HEK293 (cell line): ENCODE data around the gene DCC.

Experiments used
- CTCF ChIA-PET: fragments of 350-600 bp; formaldehyde crosslinking; extraction: SDS; loops from one replicate; lab custom pipeline; 2021; ENCODE audit warnings: antibody characterized with exemption; lab: Yijun Ruan, JAX
- POLR2A ChIA-PET: fragments of 300-600 bp; formaldehyde crosslinking; extraction: SDS; loops from one replicate; lab custom pipeline; 2020; ENCODE audit warnings: antibody characterized with exemption, inconsistent platforms; lab: Yijun Ruan, JAX
- H3K27ac ChIP-seq: fragments of 200-500 bp; sonication (Bioruptor generic); 2 replicates; pipeline ENCODE4 v1.5.1; 2014; ENCODE audit warnings: low read depth, low read length, control low read depth, inconsistent platforms; ENCODE audit errors: extremely low read depth
- H3K36me3 ChIP-seq, 2 experiments: fragments of 200-500 bp in 1 of 2; sonication (Bioruptor generic) in 1 of 2; 1 replicate in 1 of 2; 2 replicates in 1 of 2; pipeline ENCODE4 v1.5.1; 2014 to 2017; ENCODE audit warnings: inconsistent platforms in 2 of 2, low read length in 2 of 2; ENCODE audit not compliant: control insufficient read depth in 2 of 2, insufficient read depth in 1 of 2
- H3K4me1 ChIP-seq: fragments of 200-500 bp; sonication (Bioruptor generic); 2 replicates; pipeline ENCODE4 v1.5.1; 2014; ENCODE audit warnings: mild to moderate bottlenecking, low read length, inconsistent platforms; ENCODE audit not compliant: control insufficient read depth, insufficient read depth
- H3K4me3 ChIP-seq: 2 replicates; pipeline ENCODE4 v1.5.1; 2011; ENCODE audit warnings: low read depth, mild to moderate bottlenecking, control low read depth, low read length, moderate library complexity
- H3K9me3 ChIP-seq: fragments of 200-500 bp; sonication (Bioruptor generic); 2 replicates; pipeline ENCODE4 v1.5.1; 2014; ENCODE audit warnings: low read depth, low read length, inconsistent platforms; ENCODE audit not compliant: control insufficient read depth, insufficient read depth
- KLF1 ChIP-seq: fragments of 450-650 bp; formaldehyde crosslinking; IDR thresholded peaks from 2 replicates; pipeline ENCODE4 v1.5.1; 2016; ENCODE audit warnings: missing biosample characterization, missing genetic modification characterization
- KLF16 ChIP-seq: fragments of 450-650 bp; formaldehyde crosslinking; IDR thresholded peaks from 2 replicates; pipeline ENCODE4 v1.5.1; 2017; ENCODE audit warnings: missing biosample characterization, missing genetic modification characterization
- KLF8 ChIP-seq: fragments of 450-650 bp; formaldehyde crosslinking; IDR thresholded peaks from 2 replicates; pipeline ENCODE4 v1.5.1; 2016; ENCODE audit warnings: missing biosample characterization, missing genetic modification characterization
- KLF9 ChIP-seq: fragments of 450-650 bp; formaldehyde crosslinking; IDR thresholded peaks from 2 replicates; pipeline ENCODE4 v1.5.1; 2016; ENCODE audit warnings: missing biosample characterization, missing genetic modification characterization, low read depth
- MEIS1 ChIP-seq: sonication (generic); formaldehyde crosslinking; IDR thresholded peaks from 2 replicates; pipeline ENCODE4 v1.8.1; 2022; ENCODE audit warnings: missing genetic modification reagents, mild to moderate bottlenecking, borderline replicate concordance
- REPIN1 ChIP-seq: fragments of 450-650 bp; formaldehyde crosslinking; IDR thresholded peaks from 2 replicates; pipeline ENCODE4 v1.5.1; 2017; ENCODE audit warnings: missing biosample characterization, missing genetic modification characterization, low read depth
- SETDB1 ChIP-seq: IDR thresholded peaks from one replicate; pipeline ENCODE4 v1.6.1; 2017; ENCODE audit warnings: mild to moderate bottlenecking, low read length, moderate library complexity, mixed read lengths; ENCODE audit not compliant: insufficient read length
- TRIM28 ChIP-seq: IDR thresholded peaks from 2 replicates; pipeline ENCODE4 v1.6.1; 2011; ENCODE audit warnings: low read length, control low read depth, borderline replicate concordance
- WT1 ChIP-seq: fragments of 450-650 bp; formaldehyde crosslinking; IDR thresholded peaks from 2 replicates; pipeline ENCODE4 v1.5.1; 2016; ENCODE audit warnings: missing biosample characterization, missing genetic modification characterization
- ZFP3 ChIP-seq: fragments of 450-650 bp; formaldehyde crosslinking; IDR thresholded peaks from 2 replicates; pipeline ENCODE4 v1.5.1; 2016; ENCODE audit warnings: low read depth, missing biosample characterization, missing genetic modification characterization
- ZFP37 ChIP-seq: fragments of 450-650 bp; formaldehyde crosslinking; IDR thresholded peaks from 2 replicates; pipeline ENCODE4 v1.5.1; 2016; ENCODE audit warnings: missing biosample characterization, missing genetic modification characterization
- ZNF112 ChIP-seq: fragments of 450-650 bp; formaldehyde crosslinking; IDR thresholded peaks from 2 replicates; pipeline ENCODE4 v1.5.0; 2017; ENCODE audit warnings: missing biosample characterization, missing genetic modification characterization
- ZNF148 ChIP-seq: fragments of 450-650 bp; formaldehyde crosslinking; IDR thresholded peaks from 2 replicates; pipeline ENCODE4 v1.5.0; 2017; ENCODE audit warnings: missing biosample characterization, missing genetic modification characterization, borderline replicate concordance
- ZNF23 ChIP-seq: fragments of 450-650 bp; formaldehyde crosslinking; IDR thresholded peaks from 2 replicates; pipeline ENCODE4 v1.5.1; 2016; ENCODE audit warnings: missing biosample characterization, missing genetic modification characterization, borderline replicate concordance
- ZNF24 ChIP-seq: fragments of 450-650 bp; formaldehyde crosslinking; IDR thresholded peaks from 2 replicates; pipeline ENCODE4 v1.5.1; 2016; ENCODE audit warnings: missing biosample characterization, missing genetic modification characterization
- ZNF416 ChIP-seq: fragments of 450-650 bp; formaldehyde crosslinking; IDR thresholded peaks from 2 replicates; pipeline ENCODE4 v1.5.1; 2016; ENCODE audit warnings: missing biosample characterization, missing genetic modification characterization
- ZNF549 ChIP-seq: fragments of 450-650 bp; IDR thresholded peaks from 2 replicates; pipeline ENCODE4 v1.5.1; 2018; ENCODE audit warnings: missing biosample characterization, missing genetic modification characterization, mild to moderate bottlenecking, inconsistent platforms, moderate library complexity
- ZNF560 ChIP-seq: fragments of 450-650 bp; formaldehyde crosslinking; IDR thresholded peaks from 2 replicates; pipeline ENCODE4 v1.5.1; 2017; ENCODE audit warnings: missing biosample characterization, missing genetic modification characterization, borderline replicate concordance
- ZNF571 ChIP-seq: fragments of 450-650 bp; formaldehyde crosslinking; IDR thresholded peaks from 2 replicates; pipeline ENCODE4 v1.5.0; 2017; ENCODE audit warnings: missing biosample characterization, missing genetic modification characterization
- ZNF621 ChIP-seq: fragments of 450-650 bp; formaldehyde crosslinking; IDR thresholded peaks from 2 replicates; pipeline ENCODE4 v1.5.1; 2017; ENCODE audit warnings: missing biosample characterization, missing genetic modification characterization
- ZNF624 ChIP-seq: fragments of 450-650 bp; formaldehyde crosslinking; IDR thresholded peaks from 2 replicates; pipeline ENCODE4 v1.5.1; 2017; ENCODE audit warnings: missing biosample characterization, missing genetic modification characterization
- ZNF785 ChIP-seq: fragments of 450-650 bp; formaldehyde crosslinking; IDR thresholded peaks from 2 replicates; pipeline ENCODE4 v1.5.1; 2016; ENCODE audit warnings: missing biosample characterization, missing genetic modification characterization
- TF ChIP-seq, protein P1 (sequence below): fragments of 450-650 bp; formaldehyde crosslinking; IDR thresholded peaks from 2 replicates; pipeline ENCODE4 v1.5.1; 2016; ENCODE audit warnings: missing biosample characterization, missing genetic modification characterization, borderline replicate concordance

The DCC gene

DNA sequence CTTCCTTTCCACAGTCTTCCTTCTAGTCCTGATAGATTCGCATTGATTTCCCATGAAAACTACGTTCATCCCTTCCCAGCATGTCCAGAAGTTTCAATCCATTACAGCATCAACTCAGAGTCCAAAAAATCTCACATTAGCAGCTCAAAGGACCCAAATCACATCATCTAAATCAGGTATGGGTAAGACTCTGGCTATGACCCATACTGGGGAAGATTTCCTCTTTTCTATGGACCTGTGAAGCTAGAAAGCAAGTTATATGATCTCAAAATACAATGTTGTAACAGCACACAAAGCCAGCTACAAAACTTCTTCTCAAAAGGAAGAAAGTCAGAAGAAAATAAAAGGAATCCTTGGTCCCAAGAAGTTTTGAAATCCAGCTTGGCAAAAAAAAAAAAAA lies 5.7 kb upstream of the DCC start:
- Histone ChIP-seq H3K36me3 (no peaks in the 10 kb centered on the region), H3K4me1 (no peaks in the 10 kb centered on the region), H3K4me3 (no peak overlapping the region), H3K9me3 (no peaks in the 10 kb centered on the region), H3K27ac (no peak overlapping the region)
- CTCF ChIA-PET = interaction anchor here (0.5 to 0.6 kb wide), 2 partner anchors 14 to 16 kb away, joined by 3 to 4 read pairs; no protein-coding TSS in a partner anchor
- POLR2A ChIA-PET = no interaction called here
- no peak for TF ChIP-seq KLF1
- TF ChIP-seq KLF8 (tag by site-specific recombination) = no peak
- no peak for TF ChIP-seq ZNF624 (tag by site-specific recombination)
- no peak for TF ChIP-seq ZFP37 (tag by site-specific recombination)
- TF ChIP-seq SETDB1 = no peak
- TF ChIP-seq ZNF112 (tag by site-specific recombination) = no peak
- no peak for TF ChIP-seq ZNF24 (tag by site-specific recombination)
- TF ChIP-seq ZNF148 (tag by site-specific recombination) = no peak
- no peak for TF ChIP-seq ZNF621 (tag by site-specific recombination)
- TF ChIP-seq ZFP3 (tag by site-specific recombination) = no peak
- no peak for TF ChIP-seq ZNF785 (tag by site-specific recombination)

- no peaks in the 10 kb centered on the region for H3K4me1 ChIP-seq
- CTCF ChIA-PET = interaction anchor here (0.6 kb wide), 1 partner anchor 14 kb away, joined by 3 read pairs; no protein-coding TSS in a partner anchor
- no peak for TF ChIP-seq ZNF416
- TF ChIP-seq ZNF23 (tag by site-specific recombination) = no peak
- TF ChIP-seq MEIS1 = no peak
- no peak for TF ChIP-seq TRIM28
- TF ChIP-seq KLF9 (tag by site-specific recombination) = no peak
- no peak for TF ChIP-seq ZNF549 (tag by site-specific recombination)
- no peak for TF ChIP-seq KLF16 (tag by site-specific recombination)
- no peak for TF ChIP-seq ZNF148 (tag by site-specific recombination)
- no peak for TF ChIP-seq ZNF571
- H3K9me3 ChIP-seq = no peaks in the 10 kb centered on the region
- POLR2A ChIA-PET = no interaction called here
- no peak overlapping the region for H3K4me3 ChIP-seq
- H3K36me3 ChIP-seq = no peaks in the 10 kb centered on the region
- H3K27ac ChIP-seq = no peak overlapping the region
Measured at GRCh38 chr18:52334896-52335295, 5.1 kb upstream of the DCC start.

GRCh38 chr18:52337276-52337675 lies 2.7 kb upstream of the DCC start:
- ChIA-PET CTCF (no interaction called here), POLR2A (no interaction called here)
- Histone ChIP-seq H3K9me3 (no peaks in the 10 kb centered on the region), H3K36me3 (no peaks in the 10 kb centered on the region), H3K4me3 (no peak overlapping the region), H3K4me1 (no peaks in the 10 kb centered on the region), H3K27ac (no peak overlapping the region)
- TF ChIP-seq, protein P1, sequence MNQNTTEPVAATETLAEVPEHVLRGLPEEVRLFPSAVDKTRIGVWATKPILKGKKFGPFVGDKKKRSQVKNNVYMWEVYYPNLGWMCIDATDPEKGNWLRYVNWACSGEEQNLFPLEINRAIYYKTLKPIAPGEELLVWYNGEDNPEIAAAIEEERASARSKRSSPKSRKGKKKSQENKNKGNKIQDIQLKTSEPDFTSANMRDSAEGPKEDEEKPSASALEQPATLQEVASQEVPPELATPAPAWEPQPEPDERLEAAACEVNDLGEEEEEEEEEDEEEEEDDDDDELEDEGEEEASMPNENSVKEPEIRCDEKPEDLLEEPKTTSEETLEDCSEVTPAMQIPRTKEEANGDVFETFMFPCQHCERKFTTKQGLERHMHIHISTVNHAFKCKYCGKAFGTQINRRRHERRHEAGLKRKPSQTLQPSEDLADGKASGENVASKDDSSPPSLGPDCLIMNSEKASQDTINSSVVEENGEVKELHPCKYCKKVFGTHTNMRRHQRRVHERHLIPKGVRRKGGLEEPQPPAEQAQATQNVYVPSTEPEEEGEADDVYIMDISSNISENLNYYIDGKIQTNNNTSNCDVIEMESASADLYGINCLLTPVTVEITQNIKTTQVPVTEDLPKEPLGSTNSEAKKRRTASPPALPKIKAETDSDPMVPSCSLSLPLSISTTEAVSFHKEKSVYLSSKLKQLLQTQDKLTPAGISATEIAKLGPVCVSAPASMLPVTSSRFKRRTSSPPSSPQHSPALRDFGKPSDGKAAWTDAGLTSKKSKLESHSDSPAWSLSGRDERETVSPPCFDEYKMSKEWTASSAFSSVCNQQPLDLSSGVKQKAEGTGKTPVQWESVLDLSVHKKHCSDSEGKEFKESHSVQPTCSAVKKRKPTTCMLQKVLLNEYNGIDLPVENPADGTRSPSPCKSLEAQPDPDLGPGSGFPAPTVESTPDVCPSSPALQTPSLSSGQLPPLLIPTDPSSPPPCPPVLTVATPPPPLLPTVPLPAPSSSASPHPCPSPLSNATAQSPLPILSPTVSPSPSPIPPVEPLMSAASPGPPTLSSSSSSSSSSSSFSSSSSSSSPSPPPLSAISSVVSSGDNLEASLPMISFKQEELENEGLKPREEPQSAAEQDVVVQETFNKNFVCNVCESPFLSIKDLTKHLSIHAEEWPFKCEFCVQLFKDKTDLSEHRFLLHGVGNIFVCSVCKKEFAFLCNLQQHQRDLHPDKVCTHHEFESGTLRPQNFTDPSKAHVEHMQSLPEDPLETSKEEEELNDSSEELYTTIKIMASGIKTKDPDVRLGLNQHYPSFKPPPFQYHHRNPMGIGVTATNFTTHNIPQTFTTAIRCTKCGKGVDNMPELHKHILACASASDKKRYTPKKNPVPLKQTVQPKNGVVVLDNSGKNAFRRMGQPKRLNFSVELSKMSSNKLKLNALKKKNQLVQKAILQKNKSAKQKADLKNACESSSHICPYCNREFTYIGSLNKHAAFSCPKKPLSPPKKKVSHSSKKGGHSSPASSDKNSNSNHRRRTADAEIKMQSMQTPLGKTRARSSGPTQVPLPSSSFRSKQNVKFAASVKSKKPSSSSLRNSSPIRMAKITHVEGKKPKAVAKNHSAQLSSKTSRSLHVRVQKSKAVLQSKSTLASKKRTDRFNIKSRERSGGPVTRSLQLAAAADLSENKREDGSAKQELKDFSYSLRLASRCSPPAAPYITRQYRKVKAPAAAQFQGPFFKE (tag by site-specific recombination) = no peak
- no peak for TF ChIP-seq ZNF560 (tag by site-specific recombination)
- TF ChIP-seq WT1 (tag by site-specific recombination) = no peak
- no peak for TF ChIP-seq REPIN1
